ENCODE results near the gene ADGRB3.
"Not testable (repeated sequence)": the region's sequence is repeated elsewhere in the genome, so short reads cannot be mapped to it uniquely, and the experiment has no call there.

The ADGRB3 gene

GRCh38 chr6:68958327-68958726 is 323.2 kb downstream of the ADGRB3 start:
- DNase-seq (ENCODE audit: low read depth): no peak

GRCh38 chr6:68967549-68968300 is 332.6 kb downstream of the ADGRB3 start:
- DNase-seq (ENCODE audit: low read depth): peak; percentile 23

GRCh38 chr6:68968301-68968649 is 333.2 kb downstream of the ADGRB3 start:
- no peak for DNase-seq (ENCODE audit: low read depth)

- DNase-seq (ENCODE audit: low read depth): no peak
Observed at GRCh38 chr6:68973066-68973465, 338.0 kb downstream of the ADGRB3 start.

- no peak for DNase-seq (ENCODE audit: low read depth)
Observed at GRCh38 chr6:68975064-68975463, 340.0 kb downstream of the ADGRB3 start.

- no peak for DNase-seq (ENCODE audit: low read depth)
Observed at GRCh38 chr6:68975816-68976215, 340.7 kb downstream of the ADGRB3 start.

- no peak for DNase-seq (ENCODE audit: low read depth)
Observed at GRCh38 chr6:68976260-68976659, 341.2 kb downstream of the ADGRB3 start.

- no peak for DNase-seq (ENCODE audit: low read depth)
Observed at GRCh38 chr6:68978411-68978810, 343.3 kb downstream of the ADGRB3 start.

GRCh38 chr6:68981668-68982067 is 346.6 kb downstream of the ADGRB3 start:
- not testable (repeated sequence) for DNase-seq (ENCODE audit: low read depth)

GRCh38 chr6:68988698-68989097 is 353.6 kb downstream of the ADGRB3 start:
- no peak for DNase-seq (ENCODE audit: low read depth)

- DNase-seq (ENCODE audit: low read depth): no peak
Observed at GRCh38 chr6:68990317-68990716, 355.2 kb downstream of the ADGRB3 start.

GRCh38 chr6:68993911-68994310 is 358.8 kb downstream of the ADGRB3 start:
- no peak for DNase-seq (ENCODE audit: low read depth)

- no peak for DNase-seq (ENCODE audit: low read depth)
Observed at GRCh38 chr6:68994521-68994920, 359.4 kb downstream of the ADGRB3 start.

- no peak for DNase-seq (ENCODE audit: low read depth)
Observed at GRCh38 chr6:69005199-69005598, 370.1 kb downstream of the ADGRB3 start.

- no peak for DNase-seq (ENCODE audit: low read depth)
Observed at GRCh38 chr6:69007781-69008180, 372.7 kb downstream of the ADGRB3 start.

GRCh38 chr6:69012211-69012610 is 377.1 kb downstream of the ADGRB3 start:
- DNase-seq (ENCODE audit: low read depth): no peak

GRCh38 chr6:69012876-69013275 is 377.8 kb downstream of the ADGRB3 start:
- no peak for DNase-seq (ENCODE audit: low read depth)

- no peak for DNase-seq (ENCODE audit: low read depth)
Observed at GRCh38 chr6:69018906-69019305, 383.8 kb downstream of the ADGRB3 start.

- no peak for DNase-seq (ENCODE audit: low read depth)
Observed at GRCh38 chr6:69019832-69020231, 384.8 kb downstream of the ADGRB3 start.

GRCh38 chr6:69022993-69023392 is 387.9 kb downstream of the ADGRB3 start:
- no peak for DNase-seq (ENCODE audit: low read depth)

GRCh38 chr6:69026243-69026642 is 391.2 kb downstream of the ADGRB3 start:
- no peak for DNase-seq (ENCODE audit: low read depth)

- no peak for DNase-seq (ENCODE audit: low read depth)
Observed at GRCh38 chr6:69026715-69027114, 391.6 kb downstream of the ADGRB3 start.

- no peak for DNase-seq (ENCODE audit: low read depth)
Observed at GRCh38 chr6:69027861-69028260, 392.8 kb downstream of the ADGRB3 start.

GRCh38 chr6:69038841-69039240 is 403.8 kb downstream of the ADGRB3 start:
- DNase-seq (ENCODE audit: low read depth): no peak
